HK-2 (cell line): ENCODE results near the gene MTG2.

Experiments used
- DNase-seq: peaks from one replicate; pipeline ENCODE4 v3.0.0-alpha.2; 2018; ENCODE audit not compliant: unreplicated experiment

MTG2 gene, protein sequence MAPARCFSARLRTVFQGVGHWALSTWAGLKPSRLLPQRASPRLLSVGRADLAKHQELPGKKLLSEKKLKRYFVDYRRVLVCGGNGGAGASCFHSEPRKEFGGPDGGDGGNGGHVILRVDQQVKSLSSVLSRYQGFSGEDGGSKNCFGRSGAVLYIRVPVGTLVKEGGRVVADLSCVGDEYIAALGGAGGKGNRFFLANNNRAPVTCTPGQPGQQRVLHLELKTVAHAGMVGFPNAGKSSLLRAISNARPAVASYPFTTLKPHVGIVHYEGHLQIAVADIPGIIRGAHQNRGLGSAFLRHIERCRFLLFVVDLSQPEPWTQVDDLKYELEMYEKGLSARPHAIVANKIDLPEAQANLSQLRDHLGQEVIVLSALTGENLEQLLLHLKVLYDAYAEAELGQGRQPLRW

DNA sequence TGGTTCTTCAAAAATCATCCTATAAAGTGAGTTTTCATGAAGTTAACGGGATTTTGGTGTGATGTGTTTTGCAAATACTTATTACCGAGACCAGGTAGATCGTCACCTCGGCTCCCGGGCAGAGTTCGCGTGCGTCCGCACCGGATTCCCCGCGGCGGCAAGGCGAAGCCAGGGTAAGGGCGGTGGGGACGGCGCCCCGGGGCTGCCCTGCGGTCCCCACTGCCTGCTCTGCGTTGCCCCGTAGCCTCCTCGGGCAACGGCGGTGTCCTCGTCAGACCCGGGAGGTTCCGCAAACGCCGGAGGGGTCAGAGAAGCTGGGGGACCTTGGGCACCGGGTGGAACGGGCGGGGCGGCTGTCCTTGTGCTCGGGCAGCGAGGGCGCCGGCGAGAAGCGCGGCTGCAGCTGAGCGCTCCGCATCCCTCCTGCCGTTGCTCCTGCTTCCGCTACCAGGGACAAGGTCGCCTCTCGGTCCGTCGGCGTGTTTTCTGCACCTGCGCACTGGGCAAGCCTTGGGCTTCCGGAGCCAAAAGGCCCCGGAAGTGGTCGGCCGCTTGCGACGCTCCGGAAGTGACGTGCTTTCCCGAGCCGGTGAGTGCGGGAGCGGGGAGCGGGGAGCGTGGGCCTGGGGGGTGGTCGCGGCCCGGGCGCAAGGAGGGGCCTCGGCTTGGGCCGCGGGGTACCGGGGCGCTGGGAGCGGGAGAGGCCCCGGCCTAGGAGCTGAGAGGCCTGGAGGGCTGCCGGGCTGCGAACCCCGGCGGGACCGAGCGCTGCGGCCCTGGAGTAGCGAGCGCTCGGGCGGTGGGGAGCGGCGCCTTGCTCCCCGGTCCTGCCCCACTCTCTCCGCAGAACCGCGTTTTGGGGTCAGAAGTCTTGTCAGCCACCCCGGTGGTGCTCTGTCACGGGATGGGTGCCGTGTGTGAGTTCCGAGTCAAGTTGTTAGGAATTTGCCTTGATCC, at the start of gene MTG2:
Gene MTG2 (plus strand): TSS at position 560 of the 957 bp plus-strand sequence. CDS start 10,393 bp downstream, outside the sequence.
- peak; percentile 97 for DNase-seq

DNA sequence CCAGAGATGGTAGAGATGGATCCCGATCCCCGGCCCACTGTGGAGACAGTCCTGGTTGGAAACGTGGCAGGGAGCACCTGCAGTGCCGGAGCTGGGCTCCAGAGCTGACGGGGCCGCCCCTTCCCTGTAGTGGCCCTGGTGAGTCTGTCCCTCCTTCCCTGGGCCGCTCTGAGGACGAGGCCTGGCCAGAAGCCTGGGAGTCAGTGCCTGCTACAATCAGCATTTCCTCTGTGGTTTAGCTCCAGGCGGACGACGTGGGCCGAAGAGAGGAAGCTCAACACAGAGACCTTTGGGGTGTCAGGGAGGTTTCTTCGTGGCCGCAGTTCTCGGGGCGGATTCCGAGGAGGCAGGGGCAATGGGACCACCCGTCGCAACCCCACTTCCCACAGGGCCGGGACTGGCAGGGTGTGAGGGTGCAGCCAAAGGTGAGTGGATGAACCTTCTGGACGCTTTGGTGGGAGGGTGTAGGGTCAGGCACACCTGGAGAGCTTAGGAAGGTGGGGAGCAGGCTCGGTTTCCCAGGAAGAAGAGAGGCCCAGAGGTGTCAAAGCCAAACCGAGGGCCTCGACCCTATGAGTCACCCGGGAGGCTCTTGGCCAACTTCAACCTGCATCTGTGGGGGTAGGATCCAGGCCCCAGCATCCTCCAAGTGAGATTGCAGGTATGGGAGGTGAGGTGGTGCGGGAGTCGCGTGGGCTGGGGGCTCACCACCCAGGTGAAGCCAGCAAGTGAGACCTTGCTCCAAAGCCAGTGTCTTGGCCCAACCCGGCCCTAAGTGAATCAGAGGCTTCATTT, 49.6 kb upstream of the MTG2 start:
- no peak for DNase-seq

GRCh38 chr20:62133864-62134263, 49.0 kb upstream of the MTG2 start:
- no peak for DNase-seq

GRCh38 chr20:62134735-62135231, 48.0 kb upstream of the MTG2 start:
- no peak for DNase-seq

GRCh38 chr20:62135573-62136266, 47.1 kb upstream of the MTG2 start:
- no peak for DNase-seq

GRCh38 chr20:62136283-62137091, 46.3 kb upstream of the MTG2 start:
- peak; percentile 56 for DNase-seq

DNA sequence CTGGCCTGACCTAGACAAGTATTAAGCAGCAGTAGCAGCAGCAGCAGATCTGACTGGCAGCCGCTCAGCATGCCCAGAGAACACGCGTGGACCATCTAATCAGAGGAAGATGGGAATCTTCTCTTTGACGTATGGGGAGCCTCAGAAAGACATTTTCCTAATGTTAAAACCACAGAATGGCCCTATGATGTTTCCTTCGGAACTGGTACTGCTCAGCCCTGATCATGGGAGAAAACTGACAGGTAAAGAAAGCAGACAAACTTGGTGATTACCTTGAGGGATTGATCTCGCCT, 45.8 kb upstream of the MTG2 start:
- DNase-seq = no peak

- DNase-seq = no peak
These were observed 45.2 kb upstream of the MTG2 start for GRCh38 chr20:62137478-62138203.

GRCh38 chr20:62138204-62138543, 44.7 kb upstream of the MTG2 start:
- DNase-seq = no peak

DNA sequence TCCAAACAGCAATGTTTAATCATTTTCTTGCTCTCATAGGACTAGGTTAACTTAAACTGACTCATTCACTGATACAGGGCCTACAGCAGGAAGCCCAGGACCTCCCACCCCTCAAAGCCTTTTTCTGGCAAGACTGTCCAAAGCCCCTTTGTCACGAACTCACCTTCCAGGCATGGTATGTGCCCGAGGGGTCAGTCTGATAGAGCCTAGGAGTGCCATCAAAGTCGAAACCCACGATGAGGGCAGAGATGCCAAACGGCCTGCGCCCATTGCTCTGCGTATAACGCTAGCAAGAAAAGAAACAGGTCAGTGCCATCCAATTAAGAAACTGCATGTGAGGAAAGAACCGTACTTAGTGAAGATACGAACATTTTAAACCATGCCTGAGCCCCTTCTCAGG, 43.9 kb upstream of the MTG2 start:
- DNase-seq = no peak

DNA sequence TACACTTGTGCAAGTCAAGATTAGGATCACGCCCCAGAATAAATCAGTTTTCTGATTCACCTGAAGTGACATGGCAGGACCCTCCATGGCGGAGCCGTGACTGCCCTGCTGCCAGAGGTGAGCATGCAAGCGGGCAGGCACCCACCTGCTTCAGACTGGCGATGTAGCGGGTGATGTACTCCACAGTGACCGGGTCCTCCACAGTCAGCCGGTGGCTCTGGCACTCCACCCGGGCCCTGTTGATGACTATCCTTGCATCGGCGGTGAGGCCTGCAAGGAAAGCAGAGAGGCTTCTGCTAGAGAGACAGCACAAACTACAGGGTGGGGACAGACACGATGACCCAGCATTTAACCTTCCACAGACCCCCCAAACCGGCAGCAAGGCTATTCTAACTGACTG, 43.2 kb upstream of the MTG2 start:
- no peak for DNase-seq

DNA sequence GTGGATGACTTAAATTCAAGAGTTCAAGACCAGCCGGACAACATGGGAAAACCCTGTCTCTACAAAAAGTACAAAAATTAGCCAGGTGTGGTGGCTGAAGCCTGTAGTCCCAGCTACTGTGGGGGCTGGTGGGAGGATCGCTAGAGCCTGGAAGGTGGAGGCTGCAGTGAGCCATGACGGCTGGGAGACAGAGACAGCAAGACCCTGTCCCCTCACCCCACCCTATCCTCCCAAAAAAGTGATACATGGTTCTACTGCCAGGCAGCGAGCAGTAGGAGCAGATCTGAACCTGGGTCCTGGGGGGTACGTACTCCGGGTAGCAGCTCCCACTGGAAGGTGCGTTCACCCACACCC, 41.8 kb upstream of the MTG2 start:
- no peak for DNase-seq

DNA sequence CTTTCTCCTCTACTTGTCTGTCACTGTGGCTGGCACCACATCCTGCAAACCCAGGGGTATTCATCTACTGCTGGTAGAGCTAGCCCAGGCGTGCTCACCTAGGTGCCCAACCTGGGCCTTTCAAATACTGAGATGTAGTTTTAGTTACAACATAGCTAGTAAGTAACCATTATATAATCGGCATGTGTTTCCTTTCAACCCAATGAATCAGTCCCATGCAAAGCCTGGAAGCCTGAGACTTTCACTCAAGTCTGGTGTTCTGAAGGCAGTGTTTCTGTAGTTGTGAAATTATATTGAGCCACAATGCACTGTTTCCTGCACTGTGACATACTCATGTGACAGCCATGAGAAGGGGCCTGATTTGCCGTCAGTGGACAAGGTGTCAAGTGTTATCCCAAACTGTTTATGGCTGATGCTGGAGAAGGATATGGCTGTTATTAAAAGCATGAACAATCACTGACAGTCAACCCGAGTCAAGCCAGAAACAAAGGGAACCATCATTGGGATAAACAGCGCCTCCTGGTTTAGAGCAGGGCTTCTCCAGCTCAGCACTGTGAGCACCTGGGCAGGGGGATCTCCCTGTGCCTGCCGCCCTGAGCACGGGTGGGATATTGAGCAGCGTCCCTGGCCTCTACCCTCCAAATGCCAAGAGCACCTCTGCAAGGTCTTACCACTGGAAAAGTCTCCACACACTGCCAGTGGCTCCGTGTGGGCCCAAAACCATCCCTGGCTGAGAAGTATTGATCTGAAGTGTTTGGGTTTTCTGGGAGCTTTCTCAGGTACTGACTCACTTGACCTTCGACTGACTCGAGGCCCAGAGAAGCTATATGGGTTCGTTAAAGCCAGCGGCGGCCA, 41.2 kb upstream of the MTG2 start:
- no peak for DNase-seq

DNA sequence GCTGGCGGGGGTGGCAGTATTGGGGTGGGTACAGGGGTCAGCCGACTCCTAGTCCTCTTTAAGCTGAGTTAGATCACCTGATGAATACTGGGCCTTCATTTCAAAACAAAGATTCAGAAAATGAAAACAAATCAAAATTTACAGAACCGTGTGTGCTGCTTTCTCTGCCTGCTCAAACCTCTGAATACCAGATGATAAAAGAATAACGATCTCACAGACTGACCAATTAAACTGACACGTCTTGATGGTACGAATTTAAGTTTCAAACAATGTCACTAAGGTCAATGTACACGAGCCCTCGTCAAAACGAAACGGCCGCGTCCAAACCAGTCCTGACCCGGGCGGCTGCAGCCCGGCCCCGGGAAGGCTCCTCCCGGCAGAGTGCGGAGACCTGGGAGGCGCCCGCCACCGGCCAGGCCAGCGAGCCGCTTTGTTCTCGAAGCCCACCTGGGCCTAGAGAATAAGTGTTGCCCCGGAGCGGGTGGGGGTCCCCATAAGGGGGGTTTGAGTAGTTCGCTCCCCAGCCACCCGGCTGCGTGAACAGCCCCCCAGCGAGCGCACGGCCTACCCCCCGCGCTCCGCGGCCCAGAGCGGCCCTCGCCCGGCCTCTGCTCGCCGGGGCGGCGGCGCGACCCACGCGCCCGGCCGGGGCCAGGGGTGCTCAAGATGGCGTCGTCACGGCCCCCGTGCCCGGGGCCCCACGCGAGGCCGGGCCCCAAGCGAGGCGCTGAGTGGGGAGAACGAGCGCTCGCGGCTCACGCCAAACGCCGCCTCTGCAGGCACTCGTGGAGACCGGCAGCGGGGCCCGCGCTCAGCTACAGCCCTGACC, 40.4 kb upstream of the MTG2 start:
- no peak for DNase-seq

DNA sequence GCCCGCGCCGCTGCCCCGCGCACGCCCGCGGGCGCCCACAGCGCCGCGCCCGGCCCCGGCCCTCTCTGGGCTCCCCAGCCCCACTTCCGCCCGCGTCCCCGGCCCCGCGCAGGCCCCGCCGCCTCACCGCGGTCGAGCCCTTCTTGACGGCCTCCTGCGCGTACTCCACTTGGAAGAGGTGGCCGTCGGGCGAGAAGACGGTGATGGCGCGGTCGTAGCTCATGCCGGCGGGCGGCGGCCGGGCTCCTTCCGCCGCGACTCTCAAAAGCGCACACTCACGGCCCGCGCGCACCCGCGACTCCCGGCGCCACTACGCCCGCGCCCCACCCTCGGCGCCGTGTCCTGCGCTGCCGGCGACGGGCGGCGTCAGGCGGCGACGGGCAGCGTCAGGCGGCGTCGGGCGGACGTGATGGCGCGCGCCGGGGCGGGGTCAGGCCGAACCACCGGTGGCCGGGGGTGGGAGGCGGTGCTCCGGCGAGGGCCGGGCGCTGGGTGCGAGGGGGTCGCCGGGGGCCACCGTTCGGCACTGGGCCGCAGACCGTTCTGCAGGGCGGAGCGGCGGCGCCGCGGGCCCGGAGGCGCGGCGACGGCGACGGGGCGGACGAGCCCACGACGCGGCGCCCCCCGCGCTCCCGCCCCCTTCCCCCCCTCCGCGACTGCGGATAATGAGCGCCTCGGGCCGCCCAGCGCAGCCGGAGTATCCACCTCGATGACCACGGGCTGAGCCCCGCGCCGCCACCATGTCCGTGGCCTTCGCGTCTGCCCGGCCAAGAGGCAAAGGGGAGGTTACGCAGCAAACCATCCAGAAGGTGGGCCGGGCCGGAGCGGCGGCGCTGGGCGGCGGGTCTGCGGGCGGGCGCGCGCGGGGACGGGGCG, 39.5 kb upstream of the MTG2 start, which contains the start of the genes PSMA7 and SS18L1:
Gene PSMA7 (minus strand): TSS at position 314 of the 876 bp plus-strand sequence. CDS start 91 bp downstream, at position 223.
Gene SS18L1 (plus strand): TSS at position 689 of the 876 bp plus-strand sequence. CDS start 52 bp downstream, at position 741.
- peak; percentile 86 for DNase-seq

GRCh38 chr20:62143957-62144825, 38.6 kb upstream of the MTG2 start:
- peak; percentile 66 for DNase-seq
